NCI-H446 (cell line): Measurements from ENCODE around the gene SDS.

ENCODE experiments used
- DNase-seq, 2 experiments: peaks; one replicate each; lab custom pipeline; 2025; lab: John Stamatoyannopoulos, UW

The SDS gene

DNA sequence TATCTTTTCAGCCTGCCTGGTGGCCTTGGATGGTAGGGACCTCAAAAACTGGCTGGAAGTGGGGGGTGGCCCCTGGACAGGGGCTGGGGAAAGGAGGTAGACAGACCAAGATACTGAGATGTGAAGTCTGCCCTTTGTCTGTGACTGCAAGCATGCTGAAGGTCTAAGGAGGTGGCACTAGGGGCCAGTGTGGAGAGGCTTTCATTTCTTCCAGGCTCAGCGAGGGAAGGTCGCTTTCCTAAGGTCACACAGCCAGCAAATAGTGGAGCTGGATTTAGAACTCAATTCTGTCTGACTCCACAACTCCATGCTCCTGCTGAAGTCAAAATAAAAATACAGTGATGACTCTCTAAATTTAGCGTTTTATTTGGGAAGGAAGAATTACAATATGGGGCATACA is 56.6 kb downstream of the SDS start:
- no peak for DNase-seq

DNA sequence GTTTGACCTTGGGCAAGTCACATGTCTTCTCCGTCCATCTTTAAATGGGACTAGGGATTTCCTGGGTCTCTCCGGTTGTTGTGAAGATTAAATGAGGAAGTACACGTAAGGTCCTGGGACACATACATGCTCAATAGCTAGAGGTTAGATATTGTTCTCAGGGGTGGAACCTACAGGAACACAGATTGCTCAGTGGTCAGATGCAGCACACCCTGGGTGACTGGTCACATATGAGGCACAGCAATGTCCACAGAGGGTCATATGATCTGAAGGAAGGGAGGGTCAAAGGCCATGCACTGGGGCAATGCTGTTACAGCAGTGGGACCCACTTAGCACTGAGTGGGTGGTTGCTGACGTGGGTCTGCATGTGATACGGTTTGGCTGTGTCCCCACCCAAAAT is 57.3 kb downstream of the SDS start:
- DNase-seq: no peak

DNA sequence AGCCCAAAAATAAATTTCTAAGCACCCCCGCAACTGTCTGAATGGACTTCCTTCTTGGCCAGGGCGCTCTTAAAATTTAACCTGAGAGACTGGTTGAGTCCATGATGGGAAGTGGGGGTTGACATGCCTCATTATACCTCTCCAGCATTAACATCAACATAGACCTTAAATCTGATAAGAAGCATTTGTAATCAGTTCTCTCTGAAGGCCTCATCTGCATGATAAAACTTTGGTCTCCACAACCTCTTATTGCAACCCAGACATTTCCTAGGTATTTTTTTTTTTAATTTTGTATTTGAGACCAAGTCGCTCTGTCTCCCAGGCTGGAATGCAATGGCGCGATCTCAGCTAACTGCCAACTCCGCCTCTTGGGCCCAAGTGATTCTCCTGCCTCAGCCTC is 58.4 kb downstream of the SDS start:
- no peak for DNase-seq
